HG03097 (cell line): Measurements from ENCODE around the gene CCSER1.
"Not testable (repeated sequence)": the region's sequence is repeated elsewhere in the genome, so short reads cannot be mapped to it uniquely, and the experiment has no call there.

Experiments used
- ATAC-seq: cut with Tn5 transposase; IDR thresholded peaks from one replicate; pipeline ENCODE4 v1.9.1; 2021; ENCODE audit not compliant: unreplicated experiment, low FRiP score

CCSER1 gene

GRCh38 chr4:90281541-90282355 lies 154.6 kb downstream of the CCSER1 start:
- ATAC-seq = no peak

- no peak for ATAC-seq
Observed at GRCh38 chr4:90290345-90290744, 163.2 kb downstream of the CCSER1 start.

GRCh38 chr4:90292438-90292837 lies 165.2 kb downstream of the CCSER1 start:
- ATAC-seq = no peak

GRCh38 chr4:90293320-90293719 lies 166.1 kb downstream of the CCSER1 start:
- ATAC-seq = no peak

GRCh38 chr4:90299373-90299772 lies 172.2 kb downstream of the CCSER1 start:
- no peak for ATAC-seq

GRCh38 chr4:90306810-90307209 lies 179.6 kb downstream of the CCSER1 start:
- no peak for ATAC-seq

GRCh38 chr4:90317140-90317539 lies 189.9 kb downstream of the CCSER1 start:
- ATAC-seq = not testable (repeated sequence)

- no peak for ATAC-seq
Observed at GRCh38 chr4:90317785-90318184, 190.6 kb downstream of the CCSER1 start.

- no peak for ATAC-seq
Observed at GRCh38 chr4:90318193-90318592, 191.0 kb downstream of the CCSER1 start.

- ATAC-seq = no peak
Observed at GRCh38 chr4:90328558-90328957, 201.4 kb downstream of the CCSER1 start.

- ATAC-seq = no peak
Observed at GRCh38 chr4:90330546-90330945, 203.4 kb downstream of the CCSER1 start.

GRCh38 chr4:90345549-90346215 lies 218.5 kb downstream of the CCSER1 start:
- no peak for ATAC-seq

- no peak for ATAC-seq
Observed at GRCh38 chr4:90349636-90350035, 222.4 kb downstream of the CCSER1 start.

- ATAC-seq = peak; percentile 73
Observed at GRCh38 chr4:90357117-90357710, 230.0 kb downstream of the CCSER1 start.

- no peak for ATAC-seq
Observed at GRCh38 chr4:90375081-90375480, 247.9 kb downstream of the CCSER1 start.

GRCh38 chr4:90393215-90393614 lies 266.0 kb downstream of the CCSER1 start:
- ATAC-seq = no peak

GRCh38 chr4:90403781-90404180 lies 276.6 kb downstream of the CCSER1 start:
- ATAC-seq = no peak

GRCh38 chr4:90407897-90408296 lies 280.7 kb downstream of the CCSER1 start:
- not testable (repeated sequence) for ATAC-seq

GRCh38 chr4:90412786-90413185 lies 285.6 kb downstream of the CCSER1 start:
- not testable (repeated sequence) for ATAC-seq

GRCh38 chr4:90415116-90415515 lies 287.9 kb downstream of the CCSER1 start:
- ATAC-seq = no peak

GRCh38 chr4:90419124-90419711 lies 292.0 kb downstream of the CCSER1 start:
- peak; percentile 86 for ATAC-seq
